Activated naive CD8-positive, alpha-beta T cell treated with anti-CD3 and anti-CD28 coated beads, Interleukin-2, amount 10 ng/mL, durations not matched to agents 7 days and 5 days (primary cell): ENCODE measurements around the gene EIF4H. TPM values are rescaled to one million over a fixed set of nuclear protein-coding genes. Genes with fewer than 3 reads are reported as not detected.

Experiments used
- ATAC-seq: fragments of 150-1000 bp; cut with Tn5 transposase; one replicate; pipeline ENCODE4 v1.10.0; 2021; ENCODE audit warnings: low read depth, moderate library complexity
- POLR2A ChIA-PET: fragments of 350-600 bp; sonication (Branson Sonifier 250); formaldehyde crosslinking; loops from one replicate; lab custom pipeline; 2021; ENCODE audit warnings: antibody characterized with exemption; lab: Charles Lee
- DNase-seq: peaks from one replicate; pipeline ENCODE4 v3.0.0; 2021
- H3K27ac Mint-ChIP-seq: one replicate; pipeline ENCODE4 v1.8.0; 2022; ENCODE audit warnings: mild to moderate bottlenecking, mixed read lengths
- H3K27me3 Mint-ChIP-seq: one replicate; pipeline ENCODE4 v1.8.0; 2022; ENCODE audit warnings: mild to moderate bottlenecking, moderate library complexity, mixed read lengths
- H3K36me3 Mint-ChIP-seq: one replicate; pipeline ENCODE4 v1.8.0; 2021; ENCODE audit warnings: mild to moderate bottlenecking, mixed read lengths
- H3K4me1 Mint-ChIP-seq: one replicate; pipeline ENCODE4 v1.8.0; 2021; ENCODE audit warnings: mixed read lengths
- H3K4me3 Mint-ChIP-seq: one replicate; pipeline ENCODE4 v1.8.0; 2022; ENCODE audit warnings: mild to moderate bottlenecking, moderate library complexity, mixed read lengths
- H3K9me3 Mint-ChIP-seq: one replicate; pipeline ENCODE4 v1.8.0; 2021; ENCODE audit warnings: mixed read lengths
- total RNA-seq, 2 experiments: library from RNA; stranded (reverse); gene quantifications; one replicate each; pipeline ENCODE4 v1.2.3, GENCODE V29; 2021

Gene EIF4H
- total RNA-seq = 100 to 1,000 TPM; 264 to 270 TPM

- peaks cover 18% of the 10 kb centered on the region for H3K36me3 Mint-ChIP-seq
- H3K4me1 Mint-ChIP-seq = peaks cover 35% of the 10 kb centered on the region
Measured at GRCh38 chr7:74173866-74174605, at the start of gene EIF4H. TSS of gene EIF4H (plus strand) at chr7:74174356. CDS start at chr7:74174384, 28 bp downstream.

GRCh38 chr7:74126220-74126880, 47.8 kb upstream of the EIF4H start:
- H3K4me3 Mint-ChIP-seq = no peak overlapping the region
- DNase-seq = no peak
- POLR2A ChIA-PET = no interaction called here
- H3K27me3 Mint-ChIP-seq = no peaks in the 10 kb centered on the region
- no peak for ATAC-seq
- no peaks in the 10 kb centered on the region for H3K9me3 Mint-ChIP-seq
- H3K36me3 Mint-ChIP-seq = peaks cover 2% of the 10 kb centered on the region
- H3K4me1 Mint-ChIP-seq = no peaks in the 10 kb centered on the region
- no peak overlapping the region for H3K27ac Mint-ChIP-seq

More at GRCh38 chr7:74173866-74174605, at the start of gene EIF4H:
- ATAC-seq (peak; percentile 85), DNase-seq (peak; percentile 99)
- POLR2A ChIA-PET = interaction anchor here (0.7 to 3.3 kb wide), 11 partner anchors 12 to 227 kb away, joined by 3 to 24 read pairs (median 4); partner anchors contain the start of gene LIMK1
- H3K9me3 Mint-ChIP-seq = no peaks in the 10 kb centered on the region
- H3K4me3 Mint-ChIP-seq = peak within 1 kb of the TSS; percentile 89
- peak within 1 kb of the TSS; percentile 88 for H3K27ac Mint-ChIP-seq
- no peaks in the 10 kb centered on the region for H3K27me3 Mint-ChIP-seq

- H3K9me3 Mint-ChIP-seq = no peaks in the 10 kb centered on the region
- H3K4me1 Mint-ChIP-seq = peaks cover 5% of the 10 kb centered on the region
- DNase-seq (no peak), ATAC-seq (no peak)
- no peak overlapping the region for H3K27ac Mint-ChIP-seq
- POLR2A ChIA-PET = no interaction called here
- H3K27me3 Mint-ChIP-seq = no peaks in the 10 kb centered on the region
- H3K4me3 Mint-ChIP-seq = no peak overlapping the region
- H3K36me3 Mint-ChIP-seq = no peaks in the 10 kb centered on the region
Measured at GRCh38 chr7:74129887-74130286, 44.3 kb upstream of the EIF4H start.

- DNase-seq = no peak
- POLR2A ChIA-PET = no interaction called here
- no peaks in the 10 kb centered on the region for H3K27me3 Mint-ChIP-seq
- no peak overlapping the region for H3K4me3 Mint-ChIP-seq
- peaks cover 5% of the 10 kb centered on the region for H3K4me1 Mint-ChIP-seq
- no peak overlapping the region for H3K27ac Mint-ChIP-seq
- H3K9me3 Mint-ChIP-seq = no peaks in the 10 kb centered on the region
- no peak for ATAC-seq
- H3K36me3 Mint-ChIP-seq = no peaks in the 10 kb centered on the region
Measured at GRCh38 chr7:74130518-74130917, 43.6 kb upstream of the EIF4H start.

GRCh38 chr7:74134117-74134620, 40.0 kb upstream of the EIF4H start:
- H3K27ac Mint-ChIP-seq = no peak overlapping the region
- no peaks in the 10 kb centered on the region for H3K27me3 Mint-ChIP-seq
- DNase-seq (no peak), ATAC-seq (peak; percentile 73)
- no peaks in the 10 kb centered on the region for H3K36me3 Mint-ChIP-seq
- H3K4me1 Mint-ChIP-seq = peaks cover 5% of the 10 kb centered on the region
- POLR2A ChIA-PET = no interaction called here
- H3K4me3 Mint-ChIP-seq = no peak overlapping the region
- no peaks in the 10 kb centered on the region for H3K9me3 Mint-ChIP-seq

GRCh38 chr7:74138334-74138867, 35.8 kb upstream of the EIF4H start:
- no peaks in the 10 kb centered on the region for H3K36me3 Mint-ChIP-seq
- no peak overlapping the region for H3K27ac Mint-ChIP-seq
- ATAC-seq = no peak
- POLR2A ChIA-PET = interaction anchor here (0.6 kb wide), 1 partner anchor 9 kb away, joined by 3 read pairs; no protein-coding TSS in a partner anchor
- peaks cover 7% of the 10 kb centered on the region for H3K4me1 Mint-ChIP-seq
- H3K4me3 Mint-ChIP-seq = no peak overlapping the region
- H3K9me3 Mint-ChIP-seq = no peaks in the 10 kb centered on the region
- no peaks in the 10 kb centered on the region for H3K27me3 Mint-ChIP-seq
- DNase-seq = no peak

GRCh38 chr7:74138945-74139843, 35.0 kb upstream of the EIF4H start:
- no peak for ATAC-seq
- no peak overlapping the region for H3K27ac Mint-ChIP-seq
- H3K4me3 Mint-ChIP-seq = no peak overlapping the region

GRCh38 chr7:74141705-74142104, 32.5 kb upstream of the EIF4H start:
- peaks cover 4% of the 10 kb centered on the region for H3K27me3 Mint-ChIP-seq
- POLR2A ChIA-PET = interaction anchor here (0.5 to 1.6 kb wide), 5 partner anchors 32 to 480 kb away, joined by 4 to 16 read pairs (median 4); partner anchors contain the start of gene EIF4H

More at GRCh38 chr7:74138945-74139843, 35.0 kb upstream of the EIF4H start:
- POLR2A ChIA-PET = interaction anchor here (0.5 to 0.6 kb wide), 2 partner anchors 31 to 375 kb away, joined by 3 read pairs; no protein-coding TSS in a partner anchor
- no peaks in the 10 kb centered on the region for H3K27me3 Mint-ChIP-seq
- no peaks in the 10 kb centered on the region for H3K9me3 Mint-ChIP-seq
- DNase-seq = no peak
- H3K36me3 Mint-ChIP-seq = no peaks in the 10 kb centered on the region
- peaks cover 6% of the 10 kb centered on the region for H3K4me1 Mint-ChIP-seq

GRCh38 chr7:74143383-74143782, 30.8 kb upstream of the EIF4H start:
- no peak overlapping the region for H3K4me3 Mint-ChIP-seq
- DNase-seq = no peak
- POLR2A ChIA-PET = no interaction called here
- H3K9me3 Mint-ChIP-seq = peaks cover 4% of the 10 kb centered on the region
- peaks cover 3% of the 10 kb centered on the region for H3K4me1 Mint-ChIP-seq
- H3K27ac Mint-ChIP-seq = no peak overlapping the region
- H3K27me3 Mint-ChIP-seq = peaks cover 4% of the 10 kb centered on the region
- H3K36me3 Mint-ChIP-seq = no peaks in the 10 kb centered on the region
- ATAC-seq = no peak

More at GRCh38 chr7:74141705-74142104, 32.5 kb upstream of the EIF4H start:
- Mint-ChIP-seq H3K27ac (peak overlapping the region; percentile 54), H3K4me3 (peak overlapping the region; percentile 47), H3K4me1 (peaks cover 3% of the 10 kb centered on the region), H3K36me3 (no peaks in the 10 kb centered on the region), H3K9me3 (peaks cover 4% of the 10 kb centered on the region)
- ATAC-seq (peak; percentile 85), DNase-seq (no peak)

GRCh38 chr7:74148491-74148890, 25.7 kb upstream of the EIF4H start:
- H3K4me1 Mint-ChIP-seq = no peaks in the 10 kb centered on the region

GRCh38 chr7:74149071-74149470, 25.1 kb upstream of the EIF4H start:
- Mint-ChIP-seq H3K9me3 (peaks cover 4% of the 10 kb centered on the region), H3K4me3 (no peak overlapping the region), H3K27me3 (peaks cover 9% of the 10 kb centered on the region), H3K4me1 (no peaks in the 10 kb centered on the region), H3K27ac (no peak overlapping the region), H3K36me3 (no peaks in the 10 kb centered on the region)
- POLR2A ChIA-PET = no interaction called here
- DNase-seq (no peak), ATAC-seq (no peak)

More at GRCh38 chr7:74148491-74148890, 25.7 kb upstream of the EIF4H start:
- POLR2A ChIA-PET = no interaction called here
- Mint-ChIP-seq H3K27ac (no peak overlapping the region), H3K36me3 (no peaks in the 10 kb centered on the region), H3K9me3 (peaks cover 4% of the 10 kb centered on the region), H3K27me3 (peaks cover 9% of the 10 kb centered on the region), H3K4me3 (no peak overlapping the region)
- ATAC-seq (no peak), DNase-seq (no peak)

GRCh38 chr7:74149603-74150002, 24.6 kb upstream of the EIF4H start:
- Mint-ChIP-seq H3K27me3 (peaks cover 9% of the 10 kb centered on the region), H3K4me3 (no peak overlapping the region), H3K36me3 (no peaks in the 10 kb centered on the region), H3K9me3 (peaks cover 4% of the 10 kb centered on the region), H3K27ac (no peak overlapping the region), H3K4me1 (no peaks in the 10 kb centered on the region)
- no peak for DNase-seq
- no peak for ATAC-seq
- POLR2A ChIA-PET = no interaction called here
